Dedifferentiated amniotic fluid mesenchymal stem cell (primary cell): ENCODE results near the gene FOXO1.
"Not testable (repeated sequence)": the region's sequence is repeated elsewhere in the genome, so short reads cannot be mapped to it uniquely, and the experiment has no call there.

Source experiments
- DNase-seq: peaks from one replicate; pipeline ENCODE4 v3.0.0-alpha.2; 2016; ENCODE audit errors: extremely low spot score

FOXO1 gene

DNA sequence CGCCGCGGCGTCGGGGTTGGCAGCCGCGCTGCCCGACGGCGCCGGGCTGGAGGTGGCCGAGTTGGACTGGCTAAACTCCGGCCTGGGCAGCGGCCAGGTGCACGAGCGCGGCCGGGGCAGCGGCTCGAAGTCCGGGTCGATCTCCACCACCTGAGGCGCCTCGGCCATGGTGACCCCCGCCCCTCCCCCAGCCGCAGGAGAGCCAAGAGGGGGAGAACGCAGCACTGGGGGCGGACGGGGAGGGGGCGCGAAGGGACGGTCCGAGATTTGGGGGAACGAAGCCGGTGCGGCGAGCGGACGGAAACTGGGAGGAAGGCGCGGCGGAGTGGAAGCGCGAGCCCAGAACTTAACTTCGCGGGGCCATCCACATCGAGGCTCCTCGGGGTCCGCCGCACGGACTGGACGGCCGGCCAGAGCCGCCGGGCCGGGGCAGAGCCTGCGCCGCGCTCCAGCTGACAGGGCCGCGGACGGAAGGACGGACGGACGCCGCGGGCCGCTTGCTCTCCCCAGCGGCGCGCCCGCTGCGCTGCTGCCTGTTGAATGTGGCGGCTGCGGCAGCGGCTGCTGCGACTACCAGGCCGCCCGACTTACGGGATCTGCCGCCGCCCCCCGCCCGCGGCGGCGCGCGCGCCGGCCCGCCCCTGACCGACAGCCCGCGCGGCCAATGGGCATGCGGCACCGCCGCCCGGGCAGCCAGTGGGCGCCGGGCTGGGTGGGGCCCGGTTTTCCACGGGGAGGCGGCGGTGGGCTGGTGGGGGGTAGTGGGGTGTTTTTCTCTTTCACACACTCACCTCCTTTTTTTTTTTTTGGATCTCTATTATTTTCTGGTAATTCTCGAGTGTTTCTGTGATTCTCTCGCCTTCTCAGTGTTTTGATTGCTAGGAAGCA lies at the start of gene FOXO1:
Gene FOXO1, minus strand, starts transcription at position 597 of the 888 bp plus-strand sequence. Its CDS starts 429 bp downstream, at position 168.
- DNase-seq = peak; percentile 66

DNA sequence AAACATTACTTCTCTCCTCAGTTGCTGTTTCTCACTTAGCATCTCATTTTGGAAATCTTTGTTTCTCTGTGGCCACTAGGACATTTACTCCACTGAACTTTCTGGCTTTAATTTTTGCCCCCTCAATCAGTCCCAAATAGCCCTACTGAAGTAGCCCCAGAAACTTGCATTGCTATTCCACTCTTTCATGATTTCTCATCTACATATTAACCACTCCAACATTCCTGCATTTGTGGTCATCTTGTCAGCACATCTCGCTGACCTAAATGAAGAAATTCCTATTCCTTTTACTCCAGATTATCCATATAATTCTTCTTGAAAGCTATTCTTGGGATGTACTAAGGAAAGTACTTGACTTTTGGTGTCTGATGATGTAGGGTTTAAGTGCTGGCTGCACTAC lies 48.0 kb upstream of the FOXO1 start:
- not testable (repeated sequence) for DNase-seq

DNA sequence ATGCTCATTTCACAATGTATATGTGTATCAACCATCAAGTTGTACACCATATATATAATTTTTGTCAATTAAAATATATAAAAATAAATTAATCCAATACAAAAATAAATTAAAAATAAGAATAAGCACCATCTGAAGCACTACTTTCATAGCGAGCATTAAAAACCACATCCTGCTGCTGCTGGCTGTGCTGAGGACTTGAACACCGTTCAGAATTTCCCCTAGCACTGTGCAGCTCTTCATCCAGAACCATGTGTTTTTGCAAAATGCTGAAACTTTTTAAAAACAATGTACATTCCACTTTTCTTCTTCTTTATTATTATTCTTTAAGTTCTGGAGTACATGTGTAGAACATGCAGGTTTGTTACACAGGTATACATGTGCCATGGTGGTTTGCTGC lies 40.0 kb upstream of the FOXO1 start:
- DNase-seq = no peak

DNA sequence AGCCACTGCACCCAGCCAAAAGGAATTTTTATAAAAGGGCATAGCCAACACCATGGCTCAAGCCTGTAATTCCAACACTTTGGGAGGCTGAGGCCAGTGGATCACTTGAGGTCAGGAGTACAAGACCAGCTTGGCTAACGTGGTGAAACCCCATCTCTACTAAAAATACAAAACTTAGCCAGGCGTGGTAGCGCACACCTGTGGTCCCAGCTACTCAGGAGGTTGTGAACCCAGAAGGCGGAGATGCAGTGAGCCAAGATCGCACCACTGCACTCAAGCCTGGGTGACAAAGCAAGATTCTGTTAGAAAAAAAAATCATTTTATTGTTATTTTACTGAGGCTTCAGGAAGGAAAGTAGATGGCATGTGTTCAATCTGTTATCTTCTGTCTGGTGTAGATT lies 31.3 kb upstream of the FOXO1 start:
- DNase-seq = no peak

DNA sequence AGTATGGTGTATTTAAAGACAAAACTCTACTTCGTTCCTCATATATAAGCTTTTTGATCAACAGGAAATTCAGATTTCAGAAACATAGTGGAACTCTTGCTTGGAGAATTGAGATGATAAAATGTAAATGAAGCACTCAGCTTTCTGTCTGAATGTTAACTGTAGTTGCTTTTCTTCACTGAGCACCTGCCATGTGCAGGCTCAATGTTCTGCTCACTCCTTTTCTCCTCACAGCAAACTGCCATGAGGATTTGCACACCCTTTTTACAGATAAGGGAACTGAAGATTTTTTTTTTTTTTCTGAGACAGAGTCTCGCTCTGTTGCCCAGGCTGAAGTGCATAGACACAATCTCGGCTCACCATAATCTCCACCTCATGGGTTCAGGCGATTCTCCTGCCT lies 28.0 kb upstream of the FOXO1 start:
- DNase-seq = no peak

DNA sequence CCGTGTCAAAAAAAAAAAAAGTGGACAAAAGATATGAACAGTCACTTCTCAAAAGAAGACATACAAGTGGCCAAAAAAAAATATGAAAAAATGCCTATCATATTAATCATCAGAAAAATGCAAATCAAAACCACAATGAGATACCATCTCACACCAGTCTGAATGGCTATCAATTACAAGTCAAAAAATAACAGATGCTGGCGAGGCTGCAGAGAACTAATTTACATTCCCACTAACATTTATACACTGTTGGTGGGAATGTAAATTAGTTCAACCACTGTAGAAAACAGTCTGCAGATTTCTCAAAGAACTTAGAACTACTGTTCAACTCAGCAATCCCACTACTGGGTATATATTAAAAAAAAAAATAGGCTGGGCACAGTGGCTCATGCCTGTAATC lies 26.5 kb upstream of the FOXO1 start:
- DNase-seq = no peak

DNA sequence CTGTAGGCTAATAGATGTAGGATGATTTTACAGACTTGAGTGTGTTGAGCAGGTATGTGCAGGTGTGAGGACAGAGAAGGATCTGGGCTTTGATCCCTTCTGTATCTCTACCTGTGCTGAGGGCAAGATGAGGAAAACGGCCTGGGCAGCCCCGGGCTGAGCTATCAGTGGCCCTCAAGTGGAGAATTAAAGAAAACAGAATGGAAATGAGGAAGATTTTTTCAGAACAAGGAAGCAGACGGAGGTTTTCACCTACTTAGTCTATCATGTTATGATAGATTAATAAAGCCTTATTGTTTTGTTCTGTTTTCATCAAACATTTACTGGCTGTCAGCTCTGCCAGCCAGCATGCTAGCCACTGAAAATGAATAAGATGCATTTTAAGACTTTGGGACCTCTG lies 22.3 kb upstream of the FOXO1 start:
- no peak for DNase-seq

DNA sequence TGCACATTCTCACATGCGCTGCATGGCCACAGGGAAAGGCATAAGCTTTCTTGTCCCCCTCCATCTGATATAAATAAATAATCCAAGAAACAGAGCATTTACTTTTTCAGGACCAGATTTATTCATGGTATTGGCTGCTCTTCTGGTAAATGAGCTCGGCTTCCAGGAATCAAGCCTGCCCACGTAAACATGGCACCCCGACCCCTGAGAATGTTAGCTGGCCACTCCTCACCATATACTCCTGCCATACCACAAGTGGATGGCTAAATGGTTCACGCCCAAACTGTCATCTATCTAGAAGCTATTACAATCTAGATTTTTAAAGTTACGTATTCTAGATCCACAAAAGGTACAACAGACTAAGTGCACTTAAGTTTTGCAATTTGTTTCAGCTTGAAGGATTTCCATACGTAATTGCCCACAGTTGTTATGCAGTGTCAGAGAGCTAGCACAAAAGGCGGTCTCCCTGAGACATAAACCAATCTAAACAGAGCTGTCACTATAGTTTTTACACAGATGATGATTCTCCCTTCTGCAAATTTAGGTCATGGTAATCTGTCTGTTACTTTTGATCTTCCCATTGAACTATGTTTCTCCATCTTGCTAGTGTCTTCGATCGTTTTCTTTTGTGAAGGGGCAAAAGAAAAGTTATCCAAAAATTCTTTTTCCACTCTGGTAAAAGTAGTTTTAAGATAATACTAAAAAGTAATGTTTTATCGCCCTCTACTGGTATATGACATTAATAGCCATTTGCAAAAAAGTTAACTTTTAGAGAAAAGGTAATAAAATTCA lies 16.2 kb upstream of the FOXO1 start:
- DNase-seq = peak; percentile 64

DNA sequence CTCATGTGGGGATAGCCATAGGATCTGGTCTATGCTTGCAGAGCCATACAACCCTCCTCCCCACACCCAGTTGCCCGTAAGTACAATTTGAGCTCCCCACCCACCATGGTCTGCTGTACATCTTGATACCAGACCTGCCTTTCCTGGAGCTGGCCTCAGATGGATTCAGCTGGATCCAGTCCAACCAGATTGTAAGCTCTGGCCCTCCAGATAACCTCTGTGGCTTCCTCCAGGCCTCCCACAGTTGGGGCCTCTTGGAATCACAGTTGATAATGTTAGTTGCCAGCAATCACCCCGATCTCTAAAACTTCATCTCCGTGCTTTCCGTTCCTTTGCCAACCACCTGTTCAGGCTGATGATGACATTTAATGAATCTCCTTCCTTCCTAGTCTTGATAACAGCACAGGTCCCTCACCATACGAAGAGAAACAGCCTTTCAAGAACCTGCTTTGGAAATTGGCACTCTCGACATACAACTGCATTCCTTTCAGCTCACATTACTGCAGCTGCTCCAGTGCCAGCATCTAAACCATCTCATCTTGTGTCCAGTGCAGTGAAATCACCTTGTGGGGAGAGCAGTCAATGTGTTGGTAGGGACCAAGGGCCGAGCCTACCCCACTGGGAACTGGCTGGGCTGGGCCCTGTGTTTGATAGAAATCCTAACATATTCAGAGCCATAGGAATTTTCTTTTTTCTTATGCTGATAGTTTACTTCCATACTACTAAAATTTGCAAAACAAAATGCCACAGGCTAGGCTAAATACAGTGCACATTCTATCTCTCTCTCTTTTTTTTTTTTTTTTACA lies 15.1 kb upstream of the FOXO1 start:
- no peak for DNase-seq

DNA sequence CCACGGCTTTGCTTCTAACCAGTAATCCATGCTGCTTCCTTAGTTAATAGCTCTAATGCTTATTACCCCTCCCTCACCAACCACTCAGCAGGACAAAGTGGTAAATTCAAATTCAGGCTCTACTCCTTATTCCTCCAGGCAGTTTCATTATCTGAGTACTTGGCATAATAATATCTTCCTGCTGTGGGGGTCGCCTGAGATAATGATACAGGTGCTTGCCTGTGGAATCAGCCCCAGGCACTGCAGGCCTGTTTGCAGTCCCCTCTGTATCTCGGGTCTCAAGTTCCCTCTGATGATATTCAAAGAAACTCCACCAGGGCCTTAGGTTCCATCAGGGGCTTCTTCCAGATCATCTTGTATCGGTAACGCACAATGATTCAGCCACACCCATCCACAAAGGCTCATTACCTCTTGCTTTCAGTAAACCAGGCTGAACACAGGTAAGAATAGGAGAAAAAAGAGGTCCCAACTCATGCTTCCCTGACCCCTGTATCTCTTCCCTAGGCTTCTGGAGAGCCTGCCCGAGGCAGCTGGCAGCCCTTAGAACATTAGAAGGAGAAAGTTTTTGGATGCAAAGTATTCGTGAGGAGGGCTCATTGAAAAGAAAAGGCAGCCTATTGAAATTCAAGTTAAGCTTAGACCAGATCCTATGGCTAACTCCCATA lies 14.3 kb upstream of the FOXO1 start:
- DNase-seq = no peak

DNA sequence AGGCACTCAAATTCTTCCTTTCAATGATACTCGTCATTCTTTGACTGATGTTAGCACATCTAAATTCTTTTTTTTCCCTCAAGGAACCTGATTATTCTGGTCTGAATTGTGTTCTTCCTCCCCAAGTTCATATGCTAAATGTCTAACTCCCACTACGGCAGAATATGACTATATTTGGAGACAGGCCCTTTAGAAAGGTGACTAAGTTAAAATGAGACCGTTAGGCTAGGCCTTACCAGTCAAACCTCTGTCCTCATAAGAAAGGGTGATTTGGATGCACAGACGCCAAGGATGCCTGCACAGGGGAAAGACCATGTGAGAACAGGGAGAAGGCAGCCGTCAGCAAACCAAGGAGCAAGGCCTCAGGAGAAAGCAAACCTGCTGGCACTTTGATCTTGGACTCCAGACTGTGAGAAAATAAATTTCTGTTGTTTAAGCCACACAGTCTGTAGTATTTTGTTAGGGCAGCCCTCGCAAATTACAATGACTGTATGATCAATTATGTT lies 13.1 kb upstream of the FOXO1 start:
- DNase-seq = no peak

DNA sequence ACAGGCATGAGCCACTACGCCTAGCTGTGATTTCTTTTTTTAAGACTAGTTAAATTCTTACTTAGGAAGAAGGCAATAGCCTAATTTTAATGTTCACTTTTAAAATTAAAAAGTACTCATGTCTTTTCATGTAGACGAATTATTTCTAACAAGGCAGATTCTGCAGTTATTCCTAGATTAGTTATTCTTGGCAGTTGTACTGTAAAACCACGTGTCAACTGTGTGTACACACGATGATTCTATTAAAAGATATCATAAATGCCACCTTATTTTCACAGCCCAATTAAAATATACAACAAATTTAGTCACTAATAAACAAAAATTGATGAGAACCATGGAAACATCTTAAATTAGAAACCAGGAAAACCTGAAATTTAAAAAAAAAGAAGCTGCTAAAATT lies 10.6 kb upstream of the FOXO1 start:
- DNase-seq = no peak

DNA sequence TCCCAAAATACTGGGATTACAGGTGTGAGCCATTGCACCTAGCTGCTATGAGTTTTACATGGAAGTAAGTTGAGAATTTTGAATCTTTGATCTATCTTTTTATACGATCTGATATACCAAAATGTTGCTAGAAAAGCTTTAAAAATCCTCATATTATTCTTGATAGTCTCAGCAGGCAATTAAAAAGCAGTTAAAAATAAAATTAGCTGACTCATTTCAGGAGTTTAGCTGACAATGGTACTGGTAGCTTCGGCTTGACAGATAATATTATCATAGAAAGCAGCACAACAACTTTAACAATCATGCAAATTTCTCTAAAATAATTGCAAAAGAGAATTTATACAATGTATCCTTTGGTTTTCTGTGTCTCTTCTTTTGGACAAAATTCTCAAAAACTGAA lies 9.6 kb upstream of the FOXO1 start:
- DNase-seq = no peak

DNA sequence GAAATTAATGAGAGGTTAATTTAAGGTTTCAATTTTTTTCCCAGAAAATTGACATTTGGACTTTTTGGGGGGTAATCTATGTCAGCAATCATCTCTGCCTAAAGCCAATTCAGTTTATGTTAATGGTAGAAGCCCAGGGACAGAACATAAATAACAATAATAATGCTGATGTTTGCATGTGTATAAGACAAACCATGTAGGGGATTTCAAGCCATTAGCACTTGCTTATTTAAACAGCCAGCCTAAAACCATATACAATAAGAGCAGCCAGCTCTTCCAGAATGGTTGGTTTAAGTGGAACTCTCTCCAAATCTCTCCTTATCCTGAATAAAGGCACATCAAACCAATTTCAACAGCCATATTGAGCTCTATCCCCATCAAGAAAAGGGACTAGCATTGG lies 7.0 kb upstream of the FOXO1 start:
- DNase-seq = no peak

DNA sequence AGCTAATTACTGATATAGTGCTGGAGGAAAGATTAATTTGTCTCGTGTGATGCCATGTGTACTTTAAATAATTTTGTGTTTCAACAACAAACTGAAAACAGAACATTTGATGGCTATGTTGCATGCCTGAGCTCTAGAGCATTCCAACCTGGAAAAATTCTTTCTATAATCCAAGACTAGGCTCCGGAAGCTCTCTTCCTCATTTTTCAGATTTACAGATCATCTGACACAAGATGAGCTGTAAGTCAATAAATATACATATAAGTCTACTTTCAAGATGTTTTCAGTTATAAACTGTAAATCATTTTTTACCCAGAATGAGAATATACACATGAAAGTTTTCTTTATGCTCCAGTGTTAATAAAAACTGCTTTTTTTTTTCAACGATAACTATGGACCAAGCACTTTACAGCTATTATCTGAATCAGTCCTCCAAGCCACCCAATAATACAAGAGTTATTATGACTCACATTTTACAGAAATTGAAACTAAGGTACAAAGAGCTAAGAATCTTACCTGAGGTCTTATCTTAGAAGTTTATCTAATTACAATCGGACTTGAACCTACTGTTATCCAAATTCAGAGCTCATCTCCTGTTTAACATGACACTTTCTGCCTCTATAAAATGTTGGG lies 6.4 kb upstream of the FOXO1 start:
- DNase-seq = no peak

DNA sequence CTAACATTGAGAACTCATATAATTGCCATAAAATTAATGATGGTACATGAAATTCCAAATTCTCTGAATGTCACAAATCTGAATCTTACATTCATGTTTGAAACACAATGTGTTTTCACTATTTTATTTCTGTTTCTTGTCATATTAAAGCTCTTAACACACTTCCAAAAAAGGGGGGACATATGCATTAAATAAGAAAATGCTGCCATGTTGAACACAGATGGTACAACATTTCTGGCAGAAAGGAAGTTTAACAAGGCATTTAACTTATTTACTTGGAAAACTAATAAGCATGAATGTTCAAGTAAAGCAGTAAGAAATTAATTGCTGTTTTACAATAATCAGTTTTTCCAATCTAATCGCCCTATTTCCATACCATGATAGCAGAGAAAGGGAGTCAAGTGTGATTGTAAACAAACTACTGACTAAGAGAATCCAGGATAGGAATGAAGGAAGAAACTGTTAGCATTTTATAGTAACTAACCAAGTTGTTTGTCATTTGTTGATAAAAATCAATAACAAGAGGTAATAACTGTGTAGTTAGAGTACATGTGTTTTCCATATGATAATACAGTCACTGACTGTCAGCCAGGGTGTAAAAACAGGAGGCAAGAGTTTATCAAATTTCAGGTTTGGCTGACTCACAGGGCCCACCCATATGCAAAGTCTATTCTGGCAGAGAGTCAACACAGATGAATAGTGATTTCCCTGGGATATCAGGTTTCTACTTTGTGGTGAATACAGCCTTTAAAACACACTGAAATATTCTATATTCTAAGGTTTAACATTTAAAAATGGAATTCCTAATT lies 5.7 kb upstream of the FOXO1 start:
- DNase-seq = no peak

DNA sequence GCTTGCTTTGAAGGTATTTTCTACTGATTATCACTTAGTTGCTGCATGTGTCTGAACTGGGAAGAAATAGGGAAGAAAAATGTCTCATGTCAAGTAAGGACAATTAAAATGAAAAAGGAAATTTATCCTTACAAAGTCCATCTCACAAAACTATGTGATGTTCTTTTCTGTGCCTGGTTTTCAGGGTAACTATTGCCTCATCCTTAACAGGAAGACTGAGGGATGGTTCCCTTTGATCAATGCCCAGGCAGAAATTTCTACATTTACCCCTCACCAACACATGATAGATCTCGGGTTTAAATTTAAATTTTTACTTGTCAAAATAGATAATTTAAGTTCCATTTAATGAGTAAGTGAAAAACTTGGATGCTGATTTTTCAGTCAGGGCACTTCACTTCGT lies 3.9 kb upstream of the FOXO1 start:
- DNase-seq = no peak

DNA sequence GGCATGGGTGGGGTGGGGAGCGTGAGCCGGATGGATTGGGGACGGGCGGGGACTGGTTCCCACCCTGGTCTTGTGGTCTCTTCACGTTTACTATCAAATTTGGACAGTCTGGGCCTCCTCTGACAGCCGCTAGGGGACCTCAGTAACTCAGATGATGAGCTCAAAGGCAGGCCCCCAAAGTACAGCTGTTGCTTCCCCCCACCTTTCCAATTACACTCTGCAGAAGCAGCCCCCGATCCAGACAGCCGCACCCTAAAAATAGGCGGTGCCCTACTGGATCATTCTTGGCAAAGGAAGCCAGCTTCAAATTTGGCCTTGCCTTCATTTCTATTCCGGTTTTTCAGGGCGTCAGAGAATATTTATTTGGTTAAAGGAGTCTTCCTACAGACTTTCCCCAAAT lies 1.9 kb upstream of the FOXO1 start:
- no peak for DNase-seq

DNA sequence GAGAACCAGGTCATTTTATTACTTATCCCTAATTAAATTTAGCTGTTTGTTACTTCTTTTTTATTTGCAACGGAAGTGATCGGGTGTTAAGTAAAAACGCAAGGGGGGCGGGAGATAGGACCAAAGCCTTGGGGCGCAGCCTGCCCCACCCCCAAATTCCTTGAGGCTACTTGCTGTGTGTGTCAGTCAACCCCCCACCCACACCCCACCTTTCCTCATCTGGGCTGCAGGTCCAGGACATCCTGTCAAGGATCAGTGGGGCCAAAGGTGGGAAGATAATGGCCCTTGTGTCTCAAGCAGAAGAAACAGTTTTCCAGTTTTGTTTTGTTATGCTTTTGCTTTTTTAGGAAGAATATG lies 1.2 kb upstream of the FOXO1 start:
- DNase-seq = no peak

DNA sequence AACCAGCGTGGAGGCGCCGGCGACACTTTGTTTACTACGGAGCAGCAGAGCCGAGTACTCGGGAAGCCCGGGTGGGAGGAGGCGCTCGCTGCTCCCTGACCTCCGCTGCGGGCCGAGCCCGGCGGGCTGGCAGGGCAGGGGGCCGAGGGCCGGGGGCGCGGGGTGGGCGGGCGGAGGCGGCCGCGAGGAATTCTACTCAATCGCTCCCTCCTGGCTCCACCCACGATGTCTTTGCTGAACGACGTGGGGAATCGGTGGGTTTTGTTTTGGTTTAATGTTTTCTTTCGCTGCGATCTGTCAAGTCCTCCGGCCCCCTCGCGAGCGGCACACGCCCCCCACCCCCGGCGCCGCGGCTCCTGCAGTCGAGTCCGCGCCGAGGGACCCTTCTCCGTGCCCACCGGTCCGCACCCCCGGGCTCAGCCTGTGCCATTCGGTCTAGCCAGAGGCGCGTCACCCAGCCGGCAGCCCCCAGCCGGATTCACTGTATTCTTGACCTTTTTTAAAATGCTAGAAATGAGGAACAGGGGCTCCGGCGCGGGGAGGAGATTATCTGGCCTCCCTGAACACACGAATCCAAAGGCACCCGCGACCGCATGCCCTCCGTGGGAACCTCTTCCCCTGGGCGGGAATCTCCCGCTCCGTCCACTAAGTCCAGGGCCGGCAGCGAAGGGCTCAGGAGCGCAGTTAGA lies 636 bp upstream of the FOXO1 start:
- DNase-seq = no peak
